DND-41 (cell line): ENCODE data around the gene DAB1.

ENCODE experiments used
- ATAC-seq: fragments of 200-7000 bp; cut with Tn5 transposase; 3 replicates; pipeline ENCODE4 v1.9.1; 2021; ENCODE audit warnings: low read depth; ENCODE audit not compliant: insufficient read depth
- DNase-seq: peaks from one replicate; pipeline ENCODE4 v3.0.0-alpha.2; 2020
- H2AFZ ChIP-seq: 2 replicates; pipeline ENCODE4 v1.6.0; 2012; ENCODE audit warnings: low read depth, low read length
- H3K27ac ChIP-seq: 2 replicates; pipeline ENCODE4 v1.5.1; 2012; ENCODE audit warnings: low read length, inconsistent platforms
- H3K27me3 ChIP-seq: fragments of 200-600 bp; sonication (generic); 2 replicates; pipeline ENCODE4 v1.6.0; 2012; ENCODE audit warnings: low read length, mild to moderate bottlenecking, inconsistent platforms; ENCODE audit not compliant: insufficient read depth, poor library complexity
- H3K36me3 ChIP-seq: 2 replicates; pipeline ENCODE4 v1.5.1; 2012; ENCODE audit warnings: low read length, inconsistent platforms; ENCODE audit not compliant: insufficient read depth
- H3K4me1 ChIP-seq: 2 replicates; pipeline ENCODE4 v1.5.1; 2012; ENCODE audit warnings: mild to moderate bottlenecking, low read length; ENCODE audit not compliant: insufficient read depth
- H3K4me2 ChIP-seq: 2 replicates; pipeline ENCODE4 v1.6.0; 2012; ENCODE audit warnings: mild to moderate bottlenecking, moderate library complexity, low read length, inconsistent platforms; ENCODE audit not compliant: insufficient read depth
- H3K4me3 ChIP-seq, 2 experiments: fragments of 200-600 bp in 1 of 2; shearing (Covaris generic) in 1 of 2; 2 replicates each; pipeline ENCODE4 v1.5.1; 2012 to 2016; ENCODE audit warnings: inconsistent platforms in 2 of 2, low read length in 2 of 2, mild to moderate bottlenecking in 2 of 2, low read depth in 1 of 2, moderate library complexity in 1 of 2
- H3K79me2 ChIP-seq: 2 replicates; pipeline ENCODE4 v1.6.0; 2012; ENCODE audit warnings: low read length, inconsistent platforms; ENCODE audit not compliant: insufficient read depth
- H3K9ac ChIP-seq: 2 replicates; pipeline ENCODE4 v1.6.0; 2012; ENCODE audit warnings: low read depth, mild to moderate bottlenecking, inconsistent platforms, low read length, moderate library complexity
- H3K9me3 ChIP-seq: 2 replicates; pipeline ENCODE4 v1.5.1; 2012; ENCODE audit warnings: low read length, moderate library complexity, mild to moderate bottlenecking, inconsistent platforms; ENCODE audit not compliant: insufficient read depth, severe bottlenecking
- H4K20me1 ChIP-seq: 2 replicates; pipeline ENCODE4 v1.6.0; 2012; ENCODE audit warnings: low read length; ENCODE audit not compliant: insufficient read depth
- EZH2 ChIP-seq: IDR thresholded peaks from 3 replicates; pipeline ENCODE4 v1.6.1; 2012; ENCODE audit warnings: borderline replicate concordance, low read depth, mild to moderate bottlenecking, moderate library complexity, low read length, inconsistent platforms; ENCODE audit not compliant: severe bottlenecking
- TF ChIP-seq, protein P1 (sequence below): IDR thresholded peaks from 2 replicates; pipeline ENCODE4 v1.5.1; 2012; ENCODE audit warnings: borderline replicate concordance, low read length, moderate library complexity, mild to moderate bottlenecking; ENCODE audit not compliant: poor library complexity, severe bottlenecking; ENCODE audit errors: extremely low read depth

DAB1 gene

DNA sequence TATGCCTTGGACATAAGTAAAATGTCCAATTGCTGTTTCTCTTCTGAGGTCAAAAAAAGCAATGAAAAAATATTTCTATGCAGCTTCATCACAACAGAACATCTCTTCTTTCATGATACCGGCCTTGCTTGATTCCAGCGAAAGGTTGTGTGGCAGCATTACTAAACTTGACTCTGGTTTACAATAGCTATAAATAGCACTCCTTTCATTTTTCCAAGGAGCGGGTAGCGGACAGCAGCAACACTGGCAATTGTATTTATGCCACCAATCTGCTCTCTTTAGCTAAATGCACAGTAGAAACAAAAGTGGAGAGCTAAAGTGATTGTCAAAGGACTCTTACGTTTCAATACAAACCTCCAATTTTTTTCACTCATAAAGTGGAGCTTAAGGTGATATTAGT, 7.5 kb upstream of the DAB1 start:
- H4K20me1 ChIP-seq: no peaks in the 10 kb centered on the region
- no peak overlapping the region for H3K9ac ChIP-seq
- H3K4me3 ChIP-seq: no peak overlapping the region
- H2AFZ ChIP-seq: no peak overlapping the region
- DNase-seq (no peak), ATAC-seq (no peak)
- no peaks in the 10 kb centered on the region for H3K36me3 ChIP-seq
- H3K9me3 ChIP-seq: no peaks in the 10 kb centered on the region
- H3K4me1 ChIP-seq: no peaks in the 10 kb centered on the region
- no peak for TF ChIP-seq EZH2
- TF ChIP-seq, protein P1, sequence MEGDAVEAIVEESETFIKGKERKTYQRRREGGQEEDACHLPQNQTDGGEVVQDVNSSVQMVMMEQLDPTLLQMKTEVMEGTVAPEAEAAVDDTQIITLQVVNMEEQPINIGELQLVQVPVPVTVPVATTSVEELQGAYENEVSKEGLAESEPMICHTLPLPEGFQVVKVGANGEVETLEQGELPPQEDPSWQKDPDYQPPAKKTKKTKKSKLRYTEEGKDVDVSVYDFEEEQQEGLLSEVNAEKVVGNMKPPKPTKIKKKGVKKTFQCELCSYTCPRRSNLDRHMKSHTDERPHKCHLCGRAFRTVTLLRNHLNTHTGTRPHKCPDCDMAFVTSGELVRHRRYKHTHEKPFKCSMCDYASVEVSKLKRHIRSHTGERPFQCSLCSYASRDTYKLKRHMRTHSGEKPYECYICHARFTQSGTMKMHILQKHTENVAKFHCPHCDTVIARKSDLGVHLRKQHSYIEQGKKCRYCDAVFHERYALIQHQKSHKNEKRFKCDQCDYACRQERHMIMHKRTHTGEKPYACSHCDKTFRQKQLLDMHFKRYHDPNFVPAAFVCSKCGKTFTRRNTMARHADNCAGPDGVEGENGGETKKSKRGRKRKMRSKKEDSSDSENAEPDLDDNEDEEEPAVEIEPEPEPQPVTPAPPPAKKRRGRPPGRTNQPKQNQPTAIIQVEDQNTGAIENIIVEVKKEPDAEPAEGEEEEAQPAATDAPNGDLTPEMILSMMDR: no peak
- no peak overlapping the region for H3K4me2 ChIP-seq
- no peaks in the 10 kb centered on the region for H3K27me3 ChIP-seq
- H3K27ac ChIP-seq: no peak overlapping the region
- H3K79me2 ChIP-seq: no peaks in the 10 kb centered on the region

DNA sequence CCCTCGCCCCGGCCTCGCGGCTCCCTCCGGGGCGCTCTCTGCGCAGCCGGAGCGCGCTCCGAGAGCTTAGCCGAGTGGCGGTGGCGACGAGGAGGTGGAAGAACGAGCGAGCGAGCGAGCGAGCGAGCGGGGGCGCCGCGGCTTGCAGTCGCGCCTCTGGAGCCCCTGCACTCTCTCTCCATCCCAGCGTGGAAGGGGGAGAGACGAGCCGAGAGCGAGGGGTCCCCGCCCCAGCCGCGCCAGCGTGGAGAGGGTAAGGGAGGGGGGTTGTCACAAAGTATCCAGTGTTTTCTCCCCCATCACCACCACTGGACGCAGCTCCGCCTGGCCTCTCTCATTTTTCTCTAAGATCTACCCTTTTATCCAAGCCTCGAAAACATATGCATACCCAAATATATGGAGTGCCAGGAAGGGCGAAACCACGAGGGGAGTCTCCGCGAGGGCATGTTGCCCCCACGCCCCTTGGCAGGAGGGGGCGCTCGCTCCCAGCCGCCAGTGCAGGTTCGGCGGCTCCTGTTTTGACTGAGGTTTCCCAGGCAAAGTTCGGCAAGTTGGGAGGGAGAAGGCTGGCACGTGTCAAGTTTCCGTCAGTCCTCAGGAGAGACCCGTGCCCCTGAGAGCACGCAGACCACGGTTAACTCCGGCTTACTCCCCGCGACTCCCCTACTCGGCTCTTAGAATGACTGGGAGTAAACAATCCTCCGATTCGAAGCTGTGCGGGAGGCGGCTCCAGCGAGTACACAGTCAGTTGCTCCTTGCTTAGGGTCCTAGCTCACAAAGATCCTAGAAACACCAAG, 569 bp upstream of the DAB1 start:
- H3K9me3 ChIP-seq: no peaks in the 10 kb centered on the region
- no peaks in the 10 kb centered on the region for H3K27me3 ChIP-seq
- H3K9ac ChIP-seq: no peak overlapping the region
- no peaks in the 10 kb centered on the region for H3K79me2 ChIP-seq
- TF ChIP-seq, protein P1: no peak
- no peak for TF ChIP-seq EZH2
- no peaks in the 10 kb centered on the region for H4K20me1 ChIP-seq
- H3K4me1 ChIP-seq: no peaks in the 10 kb centered on the region
- no peak overlapping the region for H2AFZ ChIP-seq
- H3K36me3 ChIP-seq: no peaks in the 10 kb centered on the region
- no peak overlapping the region for H3K4me2 ChIP-seq
- ATAC-seq: no peak
- no peak overlapping the region for H3K4me3 ChIP-seq
- H3K27ac ChIP-seq: no peak overlapping the region
- no peak for DNase-seq

DNA sequence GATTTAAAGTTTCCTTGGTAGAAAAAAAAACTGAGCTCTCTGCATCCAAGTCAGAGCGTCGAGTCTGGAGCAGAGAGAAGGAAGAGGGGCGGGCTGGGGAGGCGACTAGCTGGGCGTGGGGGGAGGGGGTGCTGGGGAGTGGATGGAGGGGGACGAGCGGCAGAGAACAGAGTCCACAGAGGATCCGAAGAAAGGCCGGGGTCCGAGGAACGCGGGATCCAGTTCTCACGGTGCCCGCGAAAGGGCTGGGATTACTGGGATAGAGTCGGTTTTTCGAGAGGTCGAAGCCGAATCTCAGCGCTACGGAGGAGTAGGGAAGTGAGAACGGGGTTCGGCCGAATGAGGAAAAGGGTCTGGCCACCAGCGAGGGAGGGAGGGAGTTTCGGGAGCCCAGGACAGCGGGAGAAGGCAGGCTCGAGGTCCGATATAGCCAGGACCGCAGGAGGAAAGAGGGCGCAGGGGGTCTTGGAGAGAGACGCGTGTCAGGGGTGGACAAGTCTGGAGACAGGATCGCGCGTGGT, 665 bp downstream of the DAB1 start:
- H3K36me3 ChIP-seq: no peaks in the 10 kb centered on the region
- no peak for DNase-seq
- H3K79me2 ChIP-seq: no peaks in the 10 kb centered on the region
- H3K27me3 ChIP-seq: no peaks in the 10 kb centered on the region
- H2AFZ ChIP-seq: no peak overlapping the region
- no peak overlapping the region for H3K4me3 ChIP-seq
- H3K9me3 ChIP-seq: no peaks in the 10 kb centered on the region
- TF ChIP-seq EZH2: no peak
- TF ChIP-seq, protein P1: no peak
- H3K9ac ChIP-seq: no peak overlapping the region
- no peaks in the 10 kb centered on the region for H3K4me1 ChIP-seq
- H3K4me2 ChIP-seq: no peak overlapping the region
- H4K20me1 ChIP-seq: no peaks in the 10 kb centered on the region
- no peak for ATAC-seq
- no peak overlapping the region for H3K27ac ChIP-seq
